ENCODE measurements around the gene CD6. TPM values are rescaled to one million over a fixed set of nuclear protein-coding genes. Genes with fewer than 3 reads are reported as not detected.

Gene CD6
- polyA plus RNA-seq, 2 of the 4 experiments (the other 2 are of a cell fraction), result 0.06 TPM

GRCh38 chr11:60945295-60945667 lies 26.2 kb upstream of the CD6 start (continued):
- TF ChIP-seq PBX3 (IDR thresholded peaks at IDR 0.05) (no peak), JUN (IDR thresholded peaks at IDR 0.05) (no peak), NR3C1 (IDR thresholded peaks at IDR 0.05) (no peak), NPAS2 (CRISPR knock-in tag; IDR thresholded peaks at IDR 0.05; ENCODE audit: borderline replicate concordance) (no peak), RFX5 (IDR thresholded peaks at IDR 0.05) (no peak), POLR2A (IDR thresholded peaks at IDR 0.05; ENCODE audit: low read length) (no peak), MAFK (IDR thresholded peaks at IDR 0.05; ENCODE audit: partially characterized antibody) (no peak)

- FAIRE-seq, result no peak
- CTCF ChIA-PET, result interaction anchor here (1.1 to 1.6 kb wide), 3 partner anchors 10 to 31 kb away, joined by 3 to 6 read pairs (median 4); no protein-coding TSS in a partner anchor
- POLR2A ChIA-PET, result no interaction called here
These were observed 24.7 kb upstream of the CD6 start for GRCh38 chr11:60946601-60947264.

GRCh38 chr11:60947700-60948099 lies 23.8 kb upstream of the CD6 start:
- Histone ChIP-seq H3K9me3 (no peaks in the 10 kb centered on the region), H3K4me2 (no peak overlapping the region), H3K4me3 (no peak overlapping the region), H3K4me1 (no peaks in the 10 kb centered on the region), H3K27ac (no peak overlapping the region)
- 24% methylated on average over 2 of the region's 2 CpGs for WGBS (ENCODE audit: missing lambda C conversion rate)
- ATAC-seq (no peak), FAIRE-seq (no peak), DNase-seq (ENCODE audit: low read depth in 1 of 2, low spot score in 1 of 2) (no peak)
- TF ChIP-seq PHF8 (IDR thresholded peaks at IDR 0.05; ENCODE audit: borderline replicate concordance, low read depth) (no peak), HOXB5 (CRISPR knock-in tag; IDR thresholded peaks at IDR 0.05) (no peak), CBX2 (IDR thresholded peaks at IDR 0.05; ENCODE audit: borderline replicate concordance, low read depth) (no peak), BHLHE40 (IDR thresholded peaks at IDR 0.05; ENCODE audit: low read depth, low read length) (no peak), ZNF302 (CRISPR knock-in tag; IDR thresholded peaks at IDR 0.05) (no peak), POLR2AphosphoS2 (conservative IDR thresholded peaks at IDR 0.05; ENCODE audit: low read length) (no peak), ZC3H11A (IDR thresholded peaks at IDR 0.05) (no peak), NR3C1 (IDR thresholded peaks at IDR 0.05) (no peak), GATA3 (IDR thresholded peaks at IDR 0.05; ENCODE audit: borderline replicate concordance) (no peak), CBX8 (IDR thresholded peaks at IDR 0.05) (no peak), CHD4 (IDR thresholded peaks at IDR 0.05; ENCODE audit: borderline replicate concordance) (no peak), RAD21 (conservative IDR thresholded peaks at IDR 0.05 in 1 of 2, IDR thresholded peaks at IDR 0.05 in 1 of 2) (no peak), EP300 (IDR thresholded peaks at IDR 0.05) (no peak), MAX (IDR thresholded peaks at IDR 0.05) (no peak), FOSB (CRISPR knock-in tag; IDR thresholded peaks at IDR 0.05) (no peak)
- ChIA-PET CTCF (interaction anchor here (1.1 to 1.3 kb wide), 2 partner anchors 8 to 125 kb away, joined by 3 to 4 read pairs; no protein-coding TSS in a partner anchor), POLR2A (no interaction called here)

More at GRCh38 chr11:60946601-60947264, 24.7 kb upstream of the CD6 start:
- DNase-seq (ENCODE audit: low read depth in 1 of 2, low spot score in 1 of 2), result no peak
- Histone ChIP-seq H3K4me2 (no peak overlapping the region), H3K4me3 (no peak overlapping the region), H3K9me3 (no peaks in the 10 kb centered on the region), H3K27ac (no peak overlapping the region), H3K4me1 (no peaks in the 10 kb centered on the region)
- TF ChIP-seq TP53 (CRISPR knock-in tag; IDR thresholded peaks at IDR 0.05) (no peak), RAD21 (conservative IDR thresholded peaks at IDR 0.05 in 1 of 2, IDR thresholded peaks at IDR 0.05 in 1 of 2) (no peak), ZSCAN20 (CRISPR knock-in tag; IDR thresholded peaks at IDR 0.05) (no peak), HOXB13 (CRISPR knock-in tag; IDR thresholded peaks at IDR 0.05; ENCODE audit: low read depth) (no peak), USF2 (IDR thresholded peaks at IDR 0.05) (no peak), FOSL2 (IDR thresholded peaks at IDR 0.05) (no peak), FOSL2 (CRISPR knock-in tag; IDR thresholded peaks at IDR 0.05) (no peak), GATA3 (IDR thresholded peaks at IDR 0.05; ENCODE audit: borderline replicate concordance) (no peak), EP300 (IDR thresholded peaks at IDR 0.05) (no peak), JUNB (IDR thresholded peaks at IDR 0.05) (no peak), RNF2 (IDR thresholded peaks at IDR 0.05; ENCODE audit: borderline replicate concordance, low read depth) (no peak), NR3C1 (IDR thresholded peaks at IDR 0.05) (no peak), PBX3 (IDR thresholded peaks at IDR 0.05) (no peak)
- 64% methylated on average over 14 of the region's 15 CpGs for whole genome bisulfite sequencing (ENCODE audit: missing lambda C conversion rate)
- ATAC-seq, result no peak
